Stimulated activated CD8-positive, alpha-beta memory T cell treated with anti-CD3 and anti-CD28 coated beads, Interleukin-7, amount 100 ng/mL, for 24 hours (primary cell): ENCODE measurements around the gene ORC6.

Source experiments
- DNase-seq: peaks from one replicate; pipeline ENCODE4 v3.0.0-alpha.2; 2020; ENCODE audit warnings: low read depth

The ORC6 gene

GRCh38 chr16:46731691-46732555 lies 42.5 kb downstream of the ORC6 start:
- DNase-seq: no peak

DNA sequence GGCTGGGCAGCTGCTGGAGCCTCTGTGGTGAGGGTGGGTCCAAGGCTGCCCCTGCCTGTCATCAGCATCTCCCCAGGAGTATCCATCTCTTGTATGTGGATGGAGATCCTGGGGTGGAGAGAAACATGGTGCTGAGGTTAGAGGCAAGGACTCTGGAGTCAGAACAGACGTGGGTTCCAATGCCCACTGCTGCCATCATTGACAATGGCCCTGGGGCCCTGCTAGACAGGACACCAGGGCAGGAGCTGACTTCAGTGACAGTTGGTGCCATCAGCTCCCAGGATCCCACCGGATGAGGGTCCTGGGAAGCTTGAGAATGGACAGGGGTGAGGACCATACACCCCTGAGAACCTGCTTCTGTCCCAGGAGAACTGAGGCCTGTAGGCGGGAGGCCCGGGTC lies 43.1 kb downstream of the ORC6 start:
- DNase-seq: no peak

DNA sequence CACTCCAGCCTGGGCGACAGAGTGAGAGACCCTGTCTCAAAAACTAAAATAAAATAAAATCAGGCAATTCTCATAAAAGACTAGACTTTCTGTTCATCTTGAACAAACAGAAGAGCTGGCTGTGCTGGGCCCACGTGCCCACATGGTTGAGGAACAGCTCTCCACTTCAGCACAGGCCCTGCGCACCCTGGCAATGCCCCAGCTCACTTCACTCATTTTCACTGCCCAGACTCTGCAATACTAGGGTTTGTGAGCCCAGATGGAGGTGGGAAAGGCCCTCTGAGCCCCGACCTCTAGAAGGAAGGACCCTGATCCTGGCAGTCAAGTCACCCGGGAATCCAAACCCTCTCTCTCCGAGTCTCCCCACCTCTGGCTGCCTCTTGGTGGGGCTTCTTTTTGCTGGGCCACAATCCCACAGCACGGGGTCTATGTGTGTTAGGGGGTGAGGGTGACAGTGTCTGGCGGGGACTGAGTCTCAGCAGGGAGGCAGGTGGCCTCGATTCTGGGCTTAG lies 43.9 kb downstream of the ORC6 start:
- no peak for DNase-seq

DNA sequence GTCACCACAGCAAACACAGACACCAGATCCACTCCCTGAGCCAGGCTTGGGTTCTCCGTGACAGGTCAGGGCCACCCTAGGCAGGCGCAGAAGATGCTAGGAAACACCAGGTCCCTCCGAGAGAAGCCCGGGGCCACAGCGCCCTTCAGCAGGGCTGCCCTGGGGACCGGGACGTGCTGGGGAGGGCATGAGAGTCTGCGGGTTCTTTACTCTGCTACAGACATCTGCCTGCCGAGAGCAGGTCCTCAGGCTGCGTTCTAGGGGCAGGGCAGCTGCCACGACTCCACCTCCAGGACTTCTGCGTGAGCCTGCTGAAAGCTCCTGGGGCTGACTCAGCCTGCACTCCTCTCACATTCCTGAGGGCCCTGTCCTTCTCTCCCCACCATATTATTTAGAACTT lies 47.2 kb downstream of the ORC6 start:
- no peak for DNase-seq

GRCh38 chr16:46737621-46738214 lies 48.3 kb downstream of the ORC6 start:
- DNase-seq: no peak

- no peak for DNase-seq
Observed at GRCh38 chr16:46739934-46740333, 50.5 kb downstream of the ORC6 start.

- DNase-seq: no peak
Observed at GRCh38 chr16:46743232-46743719, 53.8 kb downstream of the ORC6 start.

- no peak for DNase-seq
Observed at GRCh38 chr16:46745617-46746016, 56.2 kb downstream of the ORC6 start.

- DNase-seq: no peak
Observed at GRCh38 chr16:46746821-46747776, 57.6 kb downstream of the ORC6 start.
